ENCODE data around the gene NRN1.
A peak's percentile ranks its signal among the peaks of the same experiment; 100 is the strongest.

Gene NRN1

GRCh38 chr6:6007366-6008088 is 802 bp upstream of the NRN1 start:
- ChIA-PET CTCF (interaction anchor here (0.5 to 1.1 kb wide), 11 partner anchors 9 to 965 kb away, joined by 3 to 4 read pairs (median 3); no protein-coding TSS in a partner anchor), POLR2A (interaction anchor here (0.6 to 1.9 kb wide), 7 partner anchors 10 to 536 kb away, joined by 3 to 7 read pairs (median 4); no protein-coding TSS in a partner anchor)
- Histone ChIP-seq H3K4me1 (ENCODE audit: control insufficient read depth, insufficient read depth, low read length) (peaks cover 6% of the 10 kb centered on the region), H3K9me3 (ENCODE audit: control insufficient read depth, insufficient read depth, low read depth, low read length) (no peaks in the 10 kb centered on the region), H3K36me3 (ENCODE audit: control insufficient read depth in 2 of 2, insufficient read depth in 1 of 2, low read length in 2 of 2) (no peaks in the 10 kb centered on the region; a peak in 1 of 3 replicates), H3K4me3 (ENCODE audit: low read depth, low read length) (peak overlapping the region; percentile 64), H3K27ac (ENCODE audit: extremely low read depth, low read depth, low read length) (peak overlapping the region; percentile 78)
- TF ChIP-seq ZNF398 (tag by site-specific recombination; IDR thresholded peaks at IDR 0.05) = peak; percentile 91
- TF ChIP-seq FEZF1 (tag by site-specific recombination; IDR thresholded peaks at IDR 0.05) = no peak
- TF ChIP-seq ZFHX2 (tag by site-specific recombination; conservative IDR thresholded peaks at IDR 0.05) = peak; percentile 94
- TF ChIP-seq ZNF654 (tag by site-specific recombination; IDR thresholded peaks at IDR 0.05; ENCODE audit: low read depth) = no peak
- no peak for TF ChIP-seq ZFP41 (tag by site-specific recombination; IDR thresholded peaks at IDR 0.05; ENCODE audit: borderline replicate concordance)
- TF ChIP-seq ZNF24 (tag by site-specific recombination; IDR thresholded peaks at IDR 0.05) = no peak
- no peak for TF ChIP-seq ZNF664 (tag by site-specific recombination; IDR thresholded peaks at IDR 0.05)
- no peak for TF ChIP-seq GLI4 (tag by site-specific recombination; IDR thresholded peaks at IDR 0.05)
- TF ChIP-seq ZNF629 (tag by site-specific recombination; IDR thresholded peaks at IDR 0.05) = no peak; the same call in 1 of the 2 replicates
- TF ChIP-seq KLF7 (tag by site-specific recombination; IDR thresholded peaks at IDR 0.05; ENCODE audit: borderline replicate concordance) = no peak
- TF ChIP-seq ZNF223 (tag by site-specific recombination; IDR thresholded peaks at IDR 0.05) = no peak
- TF ChIP-seq ZNF513 (tag by site-specific recombination; IDR thresholded peaks at IDR 0.05) = no peak
- no peak for TF ChIP-seq ZNF792 (tag by site-specific recombination; IDR thresholded peaks at IDR 0.05)
- TF ChIP-seq, protein P1, sequence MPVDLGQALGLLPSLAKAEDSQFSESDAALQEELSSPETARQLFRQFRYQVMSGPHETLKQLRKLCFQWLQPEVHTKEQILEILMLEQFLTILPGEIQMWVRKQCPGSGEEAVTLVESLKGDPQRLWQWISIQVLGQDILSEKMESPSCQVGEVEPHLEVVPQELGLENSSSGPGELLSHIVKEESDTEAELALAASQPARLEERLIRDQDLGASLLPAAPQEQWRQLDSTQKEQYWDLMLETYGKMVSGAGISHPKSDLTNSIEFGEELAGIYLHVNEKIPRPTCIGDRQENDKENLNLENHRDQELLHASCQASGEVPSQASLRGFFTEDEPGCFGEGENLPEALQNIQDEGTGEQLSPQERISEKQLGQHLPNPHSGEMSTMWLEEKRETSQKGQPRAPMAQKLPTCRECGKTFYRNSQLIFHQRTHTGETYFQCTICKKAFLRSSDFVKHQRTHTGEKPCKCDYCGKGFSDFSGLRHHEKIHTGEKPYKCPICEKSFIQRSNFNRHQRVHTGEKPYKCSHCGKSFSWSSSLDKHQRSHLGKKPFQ (tag by site-specific recombination; IDR thresholded peaks at IDR 0.05) = no peak
- TF ChIP-seq, protein P2, sequence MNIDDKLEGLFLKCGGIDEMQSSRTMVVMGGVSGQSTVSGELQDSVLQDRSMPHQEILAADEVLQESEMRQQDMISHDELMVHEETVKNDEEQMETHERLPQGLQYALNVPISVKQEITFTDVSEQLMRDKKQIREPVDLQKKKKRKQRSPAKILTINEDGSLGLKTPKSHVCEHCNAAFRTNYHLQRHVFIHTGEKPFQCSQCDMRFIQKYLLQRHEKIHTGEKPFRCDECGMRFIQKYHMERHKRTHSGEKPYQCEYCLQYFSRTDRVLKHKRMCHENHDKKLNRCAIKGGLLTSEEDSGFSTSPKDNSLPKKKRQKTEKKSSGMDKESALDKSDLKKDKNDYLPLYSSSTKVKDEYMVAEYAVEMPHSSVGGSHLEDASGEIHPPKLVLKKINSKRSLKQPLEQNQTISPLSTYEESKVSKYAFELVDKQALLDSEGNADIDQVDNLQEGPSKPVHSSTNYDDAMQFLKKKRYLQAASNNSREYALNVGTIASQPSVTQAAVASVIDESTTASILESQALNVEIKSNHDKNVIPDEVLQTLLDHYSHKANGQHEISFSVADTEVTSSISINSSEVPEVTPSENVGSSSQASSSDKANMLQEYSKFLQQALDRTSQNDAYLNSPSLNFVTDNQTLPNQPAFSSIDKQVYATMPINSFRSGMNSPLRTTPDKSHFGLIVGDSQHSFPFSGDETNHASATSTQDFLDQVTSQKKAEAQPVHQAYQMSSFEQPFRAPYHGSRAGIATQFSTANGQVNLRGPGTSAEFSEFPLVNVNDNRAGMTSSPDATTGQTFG (tag by site-specific recombination; IDR thresholded peaks at IDR 0.05; ENCODE audit: borderline replicate concordance) = no peak
- TF ChIP-seq SP3 (tag by site-specific recombination; IDR thresholded peaks at IDR 0.05) = no peak
- peak; percentile 29 for TF ChIP-seq ZBTB48 (tag by site-specific recombination; IDR thresholded peaks at IDR 0.05)
- TF ChIP-seq ZNF530 (tag by site-specific recombination; IDR thresholded peaks at IDR 0.05; ENCODE audit: low read depth) = no peak
- no peak for TF ChIP-seq ZNF214 (tag by site-specific recombination; IDR thresholded peaks at IDR 0.05; ENCODE audit: borderline replicate concordance)
- no peak for TF ChIP-seq ZNF621 (tag by site-specific recombination; IDR thresholded peaks at IDR 0.05)
- peak; percentile 16; the same call in 1 of the 2 replicates for TF ChIP-seq SP7 (tag by site-specific recombination; IDR thresholded peaks at IDR 0.05)
- TF ChIP-seq, protein P3, sequence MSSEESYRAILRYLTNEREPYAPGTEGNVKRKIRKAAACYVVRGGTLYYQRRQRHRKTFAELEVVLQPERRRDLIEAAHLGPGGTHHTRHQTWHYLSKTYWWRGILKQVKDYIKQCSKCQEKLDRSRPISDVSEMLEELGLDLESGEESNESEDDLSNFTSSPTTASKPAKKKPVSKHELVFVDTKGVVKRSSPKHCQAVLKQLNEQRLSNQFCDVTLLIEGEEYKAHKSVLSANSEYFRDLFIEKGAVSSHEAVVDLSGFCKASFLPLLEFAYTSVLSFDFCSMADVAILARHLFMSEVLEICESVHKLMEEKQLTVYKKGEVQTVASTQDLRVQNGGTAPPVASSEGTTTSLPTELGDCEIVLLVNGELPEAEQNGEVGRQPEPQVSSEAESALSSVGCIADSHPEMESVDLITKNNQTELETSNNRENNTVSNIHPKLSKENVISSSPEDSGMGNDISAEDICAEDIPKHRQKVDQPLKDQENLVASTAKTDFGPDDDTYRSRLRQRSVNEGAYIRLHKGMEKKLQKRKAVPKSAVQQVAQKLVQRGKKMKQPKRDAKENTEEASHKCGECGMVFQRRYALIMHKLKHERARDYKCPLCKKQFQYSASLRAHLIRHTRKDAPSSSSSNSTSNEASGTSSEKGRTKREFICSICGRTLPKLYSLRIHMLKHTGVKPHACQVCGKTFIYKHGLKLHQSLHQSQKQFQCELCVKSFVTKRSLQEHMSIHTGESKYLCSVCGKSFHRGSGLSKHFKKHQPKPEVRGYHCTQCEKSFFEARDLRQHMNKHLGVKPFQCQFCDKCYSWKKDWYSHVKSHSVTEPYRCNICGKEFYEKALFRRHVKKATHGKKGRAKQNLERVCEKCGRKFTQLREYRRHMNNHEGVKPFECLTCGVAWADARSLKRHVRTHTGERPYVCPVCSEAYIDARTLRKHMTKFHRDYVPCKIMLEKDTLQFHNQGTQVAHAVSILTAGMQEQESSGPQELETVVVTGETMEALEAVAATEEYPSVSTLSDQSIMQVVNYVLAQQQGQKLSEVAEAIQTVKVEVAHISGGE (tag by site-specific recombination; conservative IDR thresholded peaks at IDR 0.05; ENCODE audit: low read depth) = peak; percentile 15; the same call in 1 of the 2 replicates
- no peak for TF ChIP-seq ZNF600 (tag by site-specific recombination; IDR thresholded peaks at IDR 0.05)
- TF ChIP-seq OSR2 (tag by site-specific recombination; IDR thresholded peaks at IDR 0.05) = no peak; the same call in 1 of the 2 replicates
- no peak for TF ChIP-seq ZNF292 (tag by site-specific recombination; IDR thresholded peaks at IDR 0.05; ENCODE audit: borderline replicate concordance, low read depth)
- no peak for TF ChIP-seq ZNF768 (tag by site-specific recombination; IDR thresholded peaks at IDR 0.05)
